Fibroblast of pulmonary artery (primary cell): ENCODE results near the gene RHOU.
"Not testable (repeated sequence)": the region's sequence is repeated elsewhere in the genome, so short reads cannot be mapped to it uniquely, and the experiment has no call there.

Experiments used
- DNase-seq: peaks from one replicate; pipeline ENCODE4 v3.0.0-alpha.2; 2010; ENCODE audit warnings: low read depth
- H3K4me3 ChIP-seq: replicated peaks from 2 replicates; pipeline ENCODE4 v1.5.1; 2011; ENCODE audit warnings: low read depth, mild to moderate bottlenecking, control low read depth, low read length, moderate library complexity
- TF ChIP-seq, protein P1 (sequence below): IDR thresholded peaks from 2 replicates; pipeline ENCODE4 v1.5.1; 2011; ENCODE audit warnings: mild to moderate bottlenecking, control low read depth, low read length, inconsistent platforms; ENCODE audit errors: missing control alignments

Gene RHOU

DNA sequence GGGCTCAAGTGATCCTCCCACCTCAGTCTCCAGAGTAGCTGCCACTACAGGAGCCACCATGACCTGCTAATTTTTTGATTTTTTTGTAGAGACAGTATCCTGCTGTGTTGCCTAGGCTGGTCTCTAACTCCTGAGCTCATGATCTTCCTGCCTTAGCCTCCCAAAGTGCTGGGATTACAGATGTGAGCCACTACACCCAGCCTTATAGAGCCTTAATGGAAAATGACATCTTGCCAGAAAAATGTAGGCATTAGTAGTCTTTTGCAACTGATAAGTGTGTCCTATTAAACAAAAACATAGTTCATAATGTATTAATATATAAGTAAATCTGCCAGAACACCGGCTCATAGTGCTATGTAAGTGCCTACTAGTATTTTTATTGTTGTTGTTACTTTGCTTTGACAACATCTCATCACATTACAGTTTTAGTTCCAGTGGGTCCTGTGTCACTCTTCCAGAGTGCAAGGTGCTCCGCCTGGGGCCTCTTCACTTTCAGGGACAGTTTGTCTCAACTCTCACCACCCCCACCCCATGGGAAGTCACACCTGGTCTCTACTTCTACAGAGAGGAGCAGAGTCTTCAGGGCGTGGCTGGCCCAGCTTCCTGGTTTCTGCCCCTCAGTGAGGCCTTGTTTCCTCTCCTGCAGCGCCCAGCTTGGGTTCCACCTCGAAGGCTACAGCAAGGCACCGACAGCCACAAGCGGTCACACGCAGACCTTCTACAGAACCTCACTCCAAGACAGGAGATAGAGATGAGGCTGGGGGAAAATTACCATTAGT, 30.1 kb downstream of the RHOU start:
- DNase-seq = no peak
- no peak overlapping the region for H3K4me3 ChIP-seq
- TF ChIP-seq, protein P1, sequence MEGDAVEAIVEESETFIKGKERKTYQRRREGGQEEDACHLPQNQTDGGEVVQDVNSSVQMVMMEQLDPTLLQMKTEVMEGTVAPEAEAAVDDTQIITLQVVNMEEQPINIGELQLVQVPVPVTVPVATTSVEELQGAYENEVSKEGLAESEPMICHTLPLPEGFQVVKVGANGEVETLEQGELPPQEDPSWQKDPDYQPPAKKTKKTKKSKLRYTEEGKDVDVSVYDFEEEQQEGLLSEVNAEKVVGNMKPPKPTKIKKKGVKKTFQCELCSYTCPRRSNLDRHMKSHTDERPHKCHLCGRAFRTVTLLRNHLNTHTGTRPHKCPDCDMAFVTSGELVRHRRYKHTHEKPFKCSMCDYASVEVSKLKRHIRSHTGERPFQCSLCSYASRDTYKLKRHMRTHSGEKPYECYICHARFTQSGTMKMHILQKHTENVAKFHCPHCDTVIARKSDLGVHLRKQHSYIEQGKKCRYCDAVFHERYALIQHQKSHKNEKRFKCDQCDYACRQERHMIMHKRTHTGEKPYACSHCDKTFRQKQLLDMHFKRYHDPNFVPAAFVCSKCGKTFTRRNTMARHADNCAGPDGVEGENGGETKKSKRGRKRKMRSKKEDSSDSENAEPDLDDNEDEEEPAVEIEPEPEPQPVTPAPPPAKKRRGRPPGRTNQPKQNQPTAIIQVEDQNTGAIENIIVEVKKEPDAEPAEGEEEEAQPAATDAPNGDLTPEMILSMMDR = no peak

DNA sequence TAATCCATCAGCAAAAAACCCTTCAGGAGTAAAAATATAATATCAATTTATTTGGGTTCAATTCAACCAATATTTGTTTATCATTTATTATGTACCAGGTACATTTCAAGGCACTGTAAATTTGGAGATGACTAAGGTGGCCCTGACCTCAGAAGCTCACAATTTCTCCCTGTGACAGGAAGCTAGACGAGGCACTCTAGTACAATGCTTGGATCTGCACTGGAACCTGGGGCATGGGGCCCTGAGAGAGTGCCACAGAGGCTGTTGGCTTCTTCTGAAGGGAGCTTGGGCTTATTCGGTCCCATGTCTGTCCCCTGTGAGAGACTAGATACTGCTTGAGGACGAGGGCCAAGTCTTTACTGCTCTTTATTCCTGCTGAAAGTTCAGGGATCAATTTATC, 31.5 kb downstream of the RHOU start:
- no peak for DNase-seq
- TF ChIP-seq, protein P1 = no peak
- H3K4me3 ChIP-seq = no peak overlapping the region

DNA sequence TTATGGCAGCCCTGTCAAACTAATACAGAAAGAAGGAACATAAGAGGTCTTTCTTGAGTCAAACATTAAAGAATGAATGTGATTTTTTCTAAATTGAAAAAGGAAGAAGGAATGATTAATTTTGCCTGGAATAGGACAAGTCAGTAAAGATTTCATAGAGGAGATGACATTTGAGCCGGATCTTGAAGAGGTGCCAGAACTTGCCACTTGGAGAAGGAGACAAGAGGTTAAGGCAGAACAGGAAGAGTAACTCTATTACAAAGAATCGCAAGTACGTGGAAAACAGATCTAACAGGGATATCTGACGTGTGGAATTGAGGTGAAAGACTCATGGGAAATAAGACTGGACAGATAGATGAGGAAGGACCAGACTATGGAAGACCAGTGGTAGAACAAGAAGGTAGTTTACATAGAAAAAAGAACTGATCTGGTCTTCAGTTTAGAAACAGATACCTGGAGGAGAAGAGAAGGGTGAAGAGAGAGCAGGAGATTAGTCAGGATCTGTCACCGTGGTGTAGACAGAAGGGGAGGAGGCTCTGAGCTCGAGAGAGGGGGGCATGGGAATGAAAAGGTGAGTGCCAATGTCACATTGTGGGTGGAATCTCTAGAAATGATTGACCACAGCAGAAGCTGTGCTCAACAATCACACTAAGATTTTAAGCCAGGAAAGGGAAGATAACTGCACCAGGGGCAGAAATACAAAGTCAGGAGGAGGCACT, 32.5 kb downstream of the RHOU start:
- DNase-seq = no peak
- TF ChIP-seq, protein P1 = no peak
- H3K4me3 ChIP-seq = no peak overlapping the region

DNA sequence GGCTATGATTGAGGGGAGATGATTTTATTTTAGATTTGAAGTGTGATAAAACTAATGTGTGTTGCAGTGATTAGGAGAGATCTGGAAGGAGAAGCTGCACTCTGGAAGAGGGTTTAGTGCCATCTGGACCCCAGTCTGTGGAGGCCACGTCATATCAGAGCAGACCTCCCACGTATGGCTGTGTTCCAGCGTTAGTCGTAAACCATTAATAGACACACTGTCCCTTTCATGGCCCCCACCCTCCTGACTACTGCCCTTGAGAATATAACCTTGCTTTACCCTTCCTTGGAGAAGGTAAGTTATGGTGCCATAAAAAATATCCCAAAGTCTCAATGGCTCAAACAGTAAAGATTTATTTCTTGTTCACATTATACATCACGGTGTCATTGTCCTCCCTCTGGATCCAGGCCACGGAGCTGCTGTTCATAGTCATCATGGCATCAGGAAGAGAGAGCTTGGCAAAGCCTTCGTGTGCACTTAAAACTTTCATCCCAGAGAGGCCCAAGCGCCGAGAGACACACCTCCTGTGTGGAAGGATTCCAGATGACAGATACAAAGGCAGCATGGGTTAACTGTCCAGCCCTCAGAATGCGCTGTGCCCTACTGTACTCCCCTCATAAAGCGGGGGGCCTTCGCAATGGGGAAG, 33.2 kb downstream of the RHOU start:
- TF ChIP-seq, protein P1 = no peak
- DNase-seq = no peak
- H3K4me3 ChIP-seq = no peak overlapping the region

DNA sequence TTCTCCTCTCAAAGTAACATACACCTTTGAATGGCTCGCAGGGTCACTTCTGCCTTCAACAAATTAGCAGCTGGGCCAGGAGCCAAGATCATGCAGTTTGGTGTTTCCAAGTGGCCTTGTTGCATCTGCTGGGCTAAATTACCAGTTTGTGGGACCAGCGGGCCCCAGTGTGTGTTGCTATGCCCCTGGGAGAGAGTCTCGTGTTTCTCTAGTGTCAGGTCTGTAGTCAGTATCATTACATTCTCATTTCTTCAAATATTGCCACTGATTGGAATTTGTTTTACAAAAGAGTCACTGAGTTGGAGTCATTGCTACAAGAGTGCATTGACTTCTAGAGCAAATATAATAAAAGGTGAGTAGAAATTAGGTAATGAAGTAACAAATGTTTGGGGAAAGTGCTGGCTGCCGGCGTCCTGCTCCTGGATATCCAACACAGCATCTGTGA, 35.5 kb downstream of the RHOU start:
- no peak for DNase-seq
- TF ChIP-seq, protein P1 = no peak
- no peak overlapping the region for H3K4me3 ChIP-seq

DNA sequence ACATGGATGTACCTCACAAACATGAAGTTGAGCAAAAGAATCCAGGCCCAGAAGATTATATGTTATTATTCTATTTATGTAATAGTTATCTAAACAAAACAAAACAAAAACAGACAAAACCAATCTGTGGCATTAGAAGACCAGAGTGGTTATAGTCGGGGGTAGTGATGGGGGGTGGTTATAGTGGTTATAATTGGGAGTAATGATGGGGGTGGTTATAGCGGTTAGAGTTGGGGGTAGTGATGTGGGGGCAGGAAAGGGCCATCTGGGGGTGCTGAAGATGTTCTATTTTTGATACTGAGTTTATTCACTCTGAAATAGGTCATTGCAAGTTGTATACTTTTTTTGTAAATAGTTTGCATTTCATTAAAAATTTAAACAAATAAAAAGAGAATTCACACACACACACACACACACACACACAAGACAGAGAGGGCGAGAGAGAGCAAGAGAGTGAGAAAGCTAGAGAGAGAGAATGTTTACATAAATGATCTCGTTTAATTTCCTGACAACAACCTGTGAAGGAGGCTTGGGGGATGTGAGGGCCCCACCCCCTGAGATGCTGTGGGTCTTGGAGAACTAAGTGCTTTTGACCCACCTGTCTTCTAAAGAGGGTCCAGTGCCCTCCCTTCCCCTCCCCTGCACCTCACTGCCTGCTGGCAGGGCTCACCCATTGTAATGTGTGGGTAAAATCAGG, 37.4 kb downstream of the RHOU start:
- TF ChIP-seq, protein P1 = no peak
- no peak for DNase-seq

DNA sequence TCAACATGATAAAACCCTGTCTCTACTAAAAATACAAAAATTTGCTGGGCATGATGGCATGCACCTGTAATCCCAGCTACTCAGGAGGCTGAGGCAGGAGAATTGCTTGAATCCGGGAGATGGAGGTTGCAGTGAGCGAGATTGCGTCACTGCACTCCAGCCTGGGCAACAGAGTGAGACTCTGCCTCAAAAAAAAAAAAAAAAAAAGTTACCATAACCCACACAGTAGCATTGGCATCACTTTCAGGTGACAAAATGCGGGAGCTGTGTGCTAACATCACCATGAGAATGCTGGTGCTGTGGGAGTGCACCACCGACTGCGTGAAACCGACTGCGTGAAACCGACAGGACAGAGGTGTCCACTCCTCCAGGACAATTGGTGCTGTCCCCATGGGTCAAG, 40.7 kb downstream of the RHOU start:
- not testable (repeated sequence) for H3K4me3 ChIP-seq, DNase-seq

More for the DNA sequence above, 37.4 kb downstream of the RHOU start:
- H3K4me3 ChIP-seq = no peak overlapping the region
